Calu3 (cell line): ENCODE measurements around the gene ZBTB8B. TPM values are rescaled to one million over a fixed set of nuclear protein-coding genes. Genes with fewer than 3 reads are reported as not detected.
"Not testable (repeated sequence)": the region's sequence is repeated elsewhere in the genome, so short reads cannot be mapped to it uniquely, and the experiment has no call there.

ENCODE experiments used
- BruUV-seq: library from RNA; stranded (reverse); fragments of 400-500 nt; replicated peaks from 2 replicates; lab custom pipeline; 2021; lab: Mats Ljungman, UMichigan
- CTCF ChIA-PET: fragments of 300-600 bp; sonication (Branson Sonifier 250); formaldehyde crosslinking; loops from one replicate; lab custom pipeline; 2022; ENCODE audit warnings: antibody characterized with exemption; lab: Charles Lee
- DNase-seq: peaks from one replicate; pipeline ENCODE4 v3.0.0; 2022
- H3K27ac Mint-ChIP-seq: one replicate; pipeline ENCODE4 v1.8.0; 2022; ENCODE audit warnings: mixed read lengths; ENCODE audit not compliant: unreplicated experiment
- H3K27me3 Mint-ChIP-seq: one replicate; pipeline ENCODE4 v1.8.0; 2022; ENCODE audit warnings: mixed read lengths; ENCODE audit not compliant: unreplicated experiment
- H3K36me3 Mint-ChIP-seq: one replicate; pipeline ENCODE4 v1.8.0; 2022; ENCODE audit warnings: mild to moderate bottlenecking, moderate library complexity, mixed read lengths; ENCODE audit not compliant: insufficient read depth, unreplicated experiment
- H3K4me1 Mint-ChIP-seq: one replicate; pipeline ENCODE4 v1.8.0; 2022; ENCODE audit warnings: mild to moderate bottlenecking, low read depth, mixed read lengths; ENCODE audit not compliant: unreplicated experiment
- H3K4me3 Mint-ChIP-seq: one replicate; pipeline ENCODE4 v1.8.0; 2022; ENCODE audit warnings: mild to moderate bottlenecking, low read depth, moderate library complexity, mixed read lengths; ENCODE audit not compliant: unreplicated experiment
- H3K9me3 Mint-ChIP-seq: one replicate; pipeline ENCODE4 v1.8.0; 2022; ENCODE audit warnings: low read depth, mixed read lengths; ENCODE audit not compliant: unreplicated experiment
- CTCF ChIP-seq: fragments of 200-600 bp; IDR thresholded peaks from one replicate; pipeline ENCODE4 v1.8.0; 2022; ENCODE audit warnings: antibody characterized with exemption; ENCODE audit not compliant: unreplicated experiment
- intact Hi-C: fragments of 100-400 bp; cut with micrococcal nuclease; formaldehyde crosslinking; loops from one replicate; pipeline ENCODE4 v1.10.0; 2022; ENCODE audit not compliant: unreplicated experiment
- total RNA-seq: library from RNA; stranded (reverse); gene quantifications from 2 replicates; pipeline ENCODE4 v1.2.3, GENCODE V29; 2022

ZBTB8B gene
- total RNA-seq, 1 experiment from 2014 or later, result 0.35 TPM

DNA sequence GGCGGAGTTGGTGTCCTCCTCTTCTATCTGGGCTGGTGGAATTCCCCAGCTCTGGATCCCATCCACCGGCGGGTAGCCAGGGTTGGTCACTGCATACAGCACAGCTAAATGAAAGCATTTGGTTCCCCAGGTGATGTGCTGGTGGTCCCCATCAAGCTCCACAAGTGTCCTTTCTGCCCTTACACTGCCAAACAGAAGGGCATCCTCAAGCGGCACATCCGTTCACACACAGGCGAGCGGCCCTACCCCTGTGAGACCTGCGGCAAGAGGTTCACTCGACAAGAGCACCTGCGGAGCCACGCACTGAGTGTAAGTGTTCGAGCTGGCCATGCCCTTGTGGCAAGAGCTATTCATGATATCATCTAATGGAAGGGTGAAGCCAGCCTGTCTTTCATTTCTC is 15.9 kb downstream of the ZBTB8B start:
- intact Hi-C loops, result no loop called here
- H3K27ac Mint-ChIP-seq, result no peak overlapping the region
- CTCF ChIA-PET, result interaction anchor here (0.6 kb wide), 1 partner anchor 273 kb away, joined by 6 read pairs; no protein-coding TSS in a partner anchor

GRCh38 chr1:32481788-32482187 is 16.9 kb downstream of the ZBTB8B start:
- H3K27ac Mint-ChIP-seq, H3K36me3 Mint-ChIP-seq, DNase-seq, H3K9me3 Mint-ChIP-seq, intact Hi-C loops, H3K4me3 Mint-ChIP-seq, BruUV-seq, CTCF ChIA-PET: not testable (repeated sequence)
- Mint-ChIP-seq H3K4me1 (peaks cover 13% of the 10 kb centered on the region), H3K27me3 (peaks cover 10% of the 10 kb centered on the region)

More for the DNA sequence above, 15.9 kb downstream of the ZBTB8B start:
- no TSS peak for BruUV-seq
- H3K36me3 Mint-ChIP-seq, result no peaks in the 10 kb centered on the region
- no peak for TF ChIP-seq CTCF
- H3K4me3 Mint-ChIP-seq, result no peak overlapping the region
- H3K9me3 Mint-ChIP-seq, result peaks cover 2% of the 10 kb centered on the region
- peaks cover 21% of the 10 kb centered on the region for H3K27me3 Mint-ChIP-seq
- DNase-seq, result no peak
- peaks cover 20% of the 10 kb centered on the region for H3K4me1 Mint-ChIP-seq

GRCh38 chr1:32485554-32486255 is 20.8 kb downstream of the ZBTB8B start:
- no TSS peak for BruUV-seq
- DNase-seq, result no peak
- TF ChIP-seq CTCF, result no peak
- Mint-ChIP-seq H3K4me1 (peaks cover 13% of the 10 kb centered on the region), H3K27ac (no peak overlapping the region), H3K36me3 (no peaks in the 10 kb centered on the region), H3K4me3 (no peak overlapping the region), H3K27me3 (no peaks in the 10 kb centered on the region), H3K9me3 (peaks cover 2% of the 10 kb centered on the region)
- CTCF ChIA-PET, result no interaction called here
- intact Hi-C loops, result no loop called here

- CTCF ChIA-PET, result no interaction called here
- peaks cover 2% of the 10 kb centered on the region for H3K9me3 Mint-ChIP-seq
- H3K4me3 Mint-ChIP-seq, result no peak overlapping the region
- no peak overlapping the region for H3K27ac Mint-ChIP-seq
- TF ChIP-seq CTCF, result no peak
- no peaks in the 10 kb centered on the region for H3K36me3 Mint-ChIP-seq
- DNase-seq, result no peak
- no TSS peak for BruUV-seq
- H3K4me1 Mint-ChIP-seq, result peaks cover 13% of the 10 kb centered on the region
- no peaks in the 10 kb centered on the region for H3K27me3 Mint-ChIP-seq
- intact Hi-C loops, result no loop called here
Measured at GRCh38 chr1:32486463-32487113, 21.7 kb downstream of the ZBTB8B start.

GRCh38 chr1:32487182-32487581 is 22.3 kb downstream of the ZBTB8B start:
- peaks cover 13% of the 10 kb centered on the region for H3K4me1 Mint-ChIP-seq
- CTCF ChIA-PET, result interaction anchor here (0.8 kb wide), 1 partner anchor 86 kb away, joined by 3 read pairs; no protein-coding TSS in a partner anchor
- H3K27me3 Mint-ChIP-seq, result no peaks in the 10 kb centered on the region
- no peak overlapping the region for H3K4me3 Mint-ChIP-seq
- intact Hi-C loops, result no loop called here
- no TSS peak for BruUV-seq
- no peak for TF ChIP-seq CTCF
- DNase-seq, result no peak
- no peak overlapping the region for H3K27ac Mint-ChIP-seq
- H3K36me3 Mint-ChIP-seq, result no peaks in the 10 kb centered on the region
- H3K9me3 Mint-ChIP-seq, result peaks cover 2% of the 10 kb centered on the region
